Osteoblast (primary cell): ENCODE data around the gene CTNND2. TPM values are rescaled to one million over a fixed set of nuclear protein-coding genes. Genes with fewer than 3 reads are reported as not detected.
A peak's percentile ranks its signal among the peaks of the same experiment; 100 is the strongest.

Experiments used
- DNase-seq: peaks from one replicate; pipeline ENCODE4 v3.0.0; 2011; ENCODE audit warnings: low spot score, mixed read lengths; ENCODE audit not compliant: insufficient read length; ENCODE audit errors: missing footprints
- H2AFZ ChIP-seq: 2 replicates; pipeline ENCODE4 v1.6.0; 2011; ENCODE audit warnings: mild to moderate bottlenecking, low read length
- H3K27ac ChIP-seq: 2 replicates; pipeline ENCODE4 v1.5.1; 2011; ENCODE audit warnings: mild to moderate bottlenecking, low read depth, low read length, moderate library complexity
- H3K27me3 ChIP-seq: 2 replicates; pipeline ENCODE4 v1.6.0; 2012; ENCODE audit warnings: mild to moderate bottlenecking, control low read depth, inconsistent platforms, low read length, moderate library complexity; ENCODE audit not compliant: insufficient read depth
- H3K36me3 ChIP-seq: 2 replicates; pipeline ENCODE4 v1.5.1; 2011; ENCODE audit warnings: mild to moderate bottlenecking, low read length, control low read depth, moderate library complexity; ENCODE audit not compliant: insufficient read depth
- H3K4me1 ChIP-seq: 2 replicates; pipeline ENCODE4 v1.5.1; 2011; ENCODE audit warnings: mild to moderate bottlenecking, low read length, control low read depth, moderate library complexity; ENCODE audit not compliant: insufficient read depth
- H3K4me2 ChIP-seq: 2 replicates; pipeline ENCODE4 v1.6.0; 2011; ENCODE audit warnings: mild to moderate bottlenecking, low read length; ENCODE audit not compliant: insufficient read depth
- H3K4me3 ChIP-seq: fragments of 200-600 bp; sonication (generic); 3 replicates; pipeline ENCODE4 v1.5.1; 2012; ENCODE audit warnings: mild to moderate bottlenecking, low read length, inconsistent platforms; ENCODE audit not compliant: insufficient read depth
- H3K79me2 ChIP-seq: 2 replicates; pipeline ENCODE4 v1.6.0; 2012; ENCODE audit warnings: mild to moderate bottlenecking, low read length, control low read depth, inconsistent platforms; ENCODE audit not compliant: insufficient read depth
- H3K9me3 ChIP-seq: 2 replicates; pipeline ENCODE4 v1.5.1; 2011; ENCODE audit warnings: low read depth, low read length, control low read depth
- H4K20me1 ChIP-seq: 2 replicates; pipeline ENCODE4 v1.6.0; 2012; ENCODE audit warnings: mild to moderate bottlenecking, low read length, control low read depth; ENCODE audit not compliant: insufficient read depth
- total RNA-seq: library from RNA; depleted of rRNA; stranded (reverse); fragments of >200 nt; gene quantifications from 2 replicates; pipeline ENCODE4 v1.2.3, GENCODE V29; 2012
- TF ChIP-seq, protein P1 (sequence below): IDR thresholded peaks from 2 replicates; pipeline ENCODE4 v1.5.1; 2011; ENCODE audit warnings: mild to moderate bottlenecking, low read depth, low read length, moderate library complexity; ENCODE audit errors: extremely low read depth

CTNND2 gene
- total RNA-seq, 1 donor = not detected

DNA sequence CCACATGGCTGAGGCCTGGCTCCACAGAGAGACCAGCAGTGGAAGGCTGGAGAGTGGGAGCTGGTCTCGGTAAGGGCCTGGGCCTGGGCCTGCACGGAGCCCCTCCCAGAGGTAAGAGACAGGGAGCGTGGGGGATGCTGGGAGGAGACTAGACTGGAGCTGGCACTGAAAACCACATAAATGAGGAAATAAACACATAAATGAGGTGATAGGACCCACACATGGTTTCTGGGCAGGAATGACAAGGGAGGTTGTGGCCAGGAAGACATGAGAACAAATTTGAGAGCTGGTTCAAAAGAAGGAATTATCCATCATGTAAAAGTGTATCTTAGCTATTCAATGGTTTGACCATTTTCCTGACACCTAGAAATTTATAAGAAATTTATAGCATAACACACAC is 691.5 kb downstream of the CTNND2 start:
- no peak overlapping the region for H3K4me2 ChIP-seq
- no peak overlapping the region for H3K4me3 ChIP-seq
- no peaks in the 10 kb centered on the region for H3K4me1 ChIP-seq
- no peaks in the 10 kb centered on the region for H3K36me3 ChIP-seq
- no peaks in the 10 kb centered on the region for H3K9me3 ChIP-seq
- no peak overlapping the region for H2AFZ ChIP-seq
- TF ChIP-seq, protein P1, sequence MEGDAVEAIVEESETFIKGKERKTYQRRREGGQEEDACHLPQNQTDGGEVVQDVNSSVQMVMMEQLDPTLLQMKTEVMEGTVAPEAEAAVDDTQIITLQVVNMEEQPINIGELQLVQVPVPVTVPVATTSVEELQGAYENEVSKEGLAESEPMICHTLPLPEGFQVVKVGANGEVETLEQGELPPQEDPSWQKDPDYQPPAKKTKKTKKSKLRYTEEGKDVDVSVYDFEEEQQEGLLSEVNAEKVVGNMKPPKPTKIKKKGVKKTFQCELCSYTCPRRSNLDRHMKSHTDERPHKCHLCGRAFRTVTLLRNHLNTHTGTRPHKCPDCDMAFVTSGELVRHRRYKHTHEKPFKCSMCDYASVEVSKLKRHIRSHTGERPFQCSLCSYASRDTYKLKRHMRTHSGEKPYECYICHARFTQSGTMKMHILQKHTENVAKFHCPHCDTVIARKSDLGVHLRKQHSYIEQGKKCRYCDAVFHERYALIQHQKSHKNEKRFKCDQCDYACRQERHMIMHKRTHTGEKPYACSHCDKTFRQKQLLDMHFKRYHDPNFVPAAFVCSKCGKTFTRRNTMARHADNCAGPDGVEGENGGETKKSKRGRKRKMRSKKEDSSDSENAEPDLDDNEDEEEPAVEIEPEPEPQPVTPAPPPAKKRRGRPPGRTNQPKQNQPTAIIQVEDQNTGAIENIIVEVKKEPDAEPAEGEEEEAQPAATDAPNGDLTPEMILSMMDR = no peak
- no peaks in the 10 kb centered on the region for H3K27me3 ChIP-seq
- no peaks in the 10 kb centered on the region for H3K79me2 ChIP-seq
- DNase-seq = no peak
- H4K20me1 ChIP-seq = no peaks in the 10 kb centered on the region
- H3K27ac ChIP-seq = no peak overlapping the region

DNA sequence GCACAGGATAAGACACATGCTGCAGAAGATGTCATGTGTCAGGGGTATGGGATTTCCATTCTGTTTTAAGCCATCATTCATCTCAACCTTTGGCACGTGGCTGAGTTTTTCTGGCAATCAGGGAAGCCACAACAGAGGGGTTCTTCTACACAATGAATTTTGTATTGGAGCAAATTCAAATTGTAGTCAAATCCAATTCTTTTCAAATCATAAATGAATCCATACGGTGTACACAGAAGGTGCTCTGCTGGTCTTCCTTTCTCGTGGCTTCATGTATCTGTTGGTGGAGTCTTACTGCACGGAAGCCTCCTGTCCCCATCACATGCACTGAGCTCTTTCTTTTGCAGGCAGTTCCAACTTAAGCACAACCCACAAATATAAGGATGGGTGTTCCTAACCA is 706.5 kb downstream of the CTNND2 start:
- Histone ChIP-seq H3K79me2 (no peaks in the 10 kb centered on the region), H3K36me3 (no peaks in the 10 kb centered on the region), H3K4me1 (no peaks in the 10 kb centered on the region), H4K20me1 (no peaks in the 10 kb centered on the region), H3K27ac (no peak overlapping the region), H2AFZ (no peak overlapping the region), H3K4me2 (no peak overlapping the region), H3K27me3 (no peaks in the 10 kb centered on the region), H3K9me3 (no peaks in the 10 kb centered on the region), H3K4me3 (no peak overlapping the region)
- no peak for DNase-seq
- TF ChIP-seq, protein P1 = no peak

DNA sequence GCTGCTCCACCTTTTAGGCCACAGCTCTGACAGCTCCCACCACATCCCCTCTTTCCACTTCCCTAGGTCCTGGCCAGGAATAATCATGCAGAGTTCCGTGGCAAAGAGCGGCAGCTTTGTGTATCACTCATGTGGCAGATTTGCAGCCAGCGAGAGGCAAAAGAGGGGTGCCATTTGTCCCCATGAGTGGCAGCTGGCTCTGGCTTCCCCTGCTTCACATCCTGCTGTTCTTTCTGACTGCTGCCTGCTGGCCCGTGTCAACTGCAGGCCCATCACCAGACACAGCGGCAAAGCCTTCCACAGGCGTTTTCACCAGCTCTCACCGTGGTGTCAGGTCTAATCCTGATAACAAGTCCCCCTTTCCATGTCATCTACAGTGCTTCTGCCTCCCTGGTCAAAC is 712.6 kb downstream of the CTNND2 start:
- H3K4me2 ChIP-seq = no peak overlapping the region
- no peaks in the 10 kb centered on the region for H3K9me3 ChIP-seq
- no peak overlapping the region for H2AFZ ChIP-seq
- H3K4me1 ChIP-seq = no peaks in the 10 kb centered on the region
- no peaks in the 10 kb centered on the region for H3K79me2 ChIP-seq
- TF ChIP-seq, protein P1 = no peak
- no peak overlapping the region for H3K27ac ChIP-seq
- DNase-seq = no peak
- H3K4me3 ChIP-seq = no peak overlapping the region
- no peaks in the 10 kb centered on the region for H4K20me1 ChIP-seq
- H3K27me3 ChIP-seq = no peaks in the 10 kb centered on the region
- H3K36me3 ChIP-seq = no peaks in the 10 kb centered on the region

DNA sequence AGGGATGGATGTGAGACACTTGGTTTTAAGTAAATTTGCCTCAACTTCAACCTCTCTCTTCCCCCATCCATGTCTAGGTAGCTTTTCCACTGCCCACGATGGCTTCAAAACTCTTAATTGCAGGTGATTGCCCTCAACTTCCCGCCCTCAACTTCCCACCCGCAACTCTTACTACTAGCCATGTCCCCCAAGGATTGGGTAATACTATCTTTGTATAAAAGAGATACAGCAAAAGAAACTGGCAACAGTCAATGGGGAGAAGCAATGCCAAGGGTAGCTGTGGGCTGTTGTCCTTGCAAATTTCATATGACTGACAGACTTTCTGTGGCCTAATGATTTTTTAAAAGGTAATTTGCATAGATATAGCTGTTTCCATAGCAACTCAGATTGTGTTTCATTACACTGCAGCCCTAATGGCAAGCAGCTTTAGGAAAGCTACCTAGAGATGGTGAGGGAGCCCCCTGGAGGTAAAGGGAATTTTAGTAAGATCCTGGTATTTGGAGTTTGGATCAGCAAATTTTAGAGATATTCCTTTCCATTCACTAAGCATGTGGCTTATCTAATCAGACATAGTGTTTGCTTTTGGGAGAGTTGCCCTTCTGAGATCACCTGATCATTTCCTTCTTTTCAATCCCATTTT is 721.7 kb downstream of the CTNND2 start:
- Histone ChIP-seq H3K27me3 (no peaks in the 10 kb centered on the region), H3K9me3 (no peaks in the 10 kb centered on the region), H3K4me1 (no peaks in the 10 kb centered on the region), H4K20me1 (no peaks in the 10 kb centered on the region), H3K36me3 (no peaks in the 10 kb centered on the region), H3K27ac (no peak overlapping the region), H3K79me2 (no peaks in the 10 kb centered on the region), H2AFZ (no peak overlapping the region), H3K4me3 (no peak overlapping the region), H3K4me2 (no peak overlapping the region)
- TF ChIP-seq, protein P1 = peak; percentile 50
- DNase-seq = no peak
